ENCODE data around the gene ABHD6.
"Not testable (repeated sequence)": the region's sequence is repeated elsewhere in the genome, so short reads cannot be mapped to it uniquely, and the experiment has no call there.

The ABHD6 gene

DNA sequence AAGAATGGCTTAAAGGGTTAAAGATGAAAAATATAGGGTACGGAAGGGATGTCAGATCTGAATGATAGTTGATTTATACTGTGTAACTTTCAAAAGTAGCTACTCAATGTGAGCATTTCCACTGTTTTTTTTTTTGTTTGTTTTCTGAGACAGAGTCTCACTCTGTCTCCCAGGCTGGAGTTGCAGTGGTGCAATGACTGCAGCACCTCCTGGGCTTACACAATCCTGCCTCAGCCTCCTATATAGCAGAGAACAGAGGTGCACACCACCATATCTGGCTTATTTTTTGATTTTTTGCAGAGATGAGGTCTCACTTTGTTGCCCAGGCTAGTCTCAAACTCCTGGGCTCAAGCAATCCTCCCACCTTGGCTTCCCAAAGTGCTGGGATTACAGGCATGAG is 85.2 kb downstream of the ABHD6 start:
- DNase-seq (ENCODE audit: low read depth in 2 of 2), result no peak

DNA sequence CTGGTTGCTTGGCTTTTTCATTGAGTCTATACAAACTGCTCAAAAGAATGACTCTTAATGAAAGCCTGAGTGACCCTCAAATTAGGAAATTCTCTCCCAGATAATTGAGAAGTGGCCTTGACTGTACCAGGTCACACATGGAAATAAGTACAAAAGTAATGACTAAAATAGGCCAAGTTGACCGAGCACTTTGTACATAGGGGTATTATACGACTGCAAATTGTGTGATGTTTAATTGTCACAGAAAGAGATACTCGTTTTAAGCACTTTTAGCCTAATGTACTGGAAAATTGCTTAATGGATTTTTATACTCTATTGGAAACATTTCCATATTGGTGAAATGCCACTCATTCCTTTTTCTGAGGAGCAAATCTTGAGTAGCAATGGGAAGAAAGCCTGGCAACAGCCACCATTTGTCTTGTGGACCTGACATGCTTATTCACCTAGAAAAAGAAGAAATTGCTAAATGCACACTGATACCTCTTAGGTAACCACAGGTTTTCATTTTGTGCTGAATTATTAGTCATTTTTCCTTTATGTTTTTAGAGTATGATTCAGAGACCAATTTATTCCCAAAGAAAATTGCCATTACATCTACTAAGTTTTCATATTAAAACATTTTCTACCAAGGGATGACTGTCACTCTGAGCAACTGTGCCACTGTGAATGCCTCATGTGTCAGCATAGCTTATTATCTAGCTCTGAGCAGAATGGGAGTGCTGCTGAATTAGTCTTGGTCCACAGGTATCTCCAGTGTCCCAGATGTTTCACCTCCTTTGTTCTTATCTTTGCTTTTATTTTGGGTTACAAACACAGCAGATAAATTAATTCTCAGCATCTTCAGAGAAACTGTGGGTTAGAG is 86.2 kb downstream of the ABHD6 start:
- no peak for DNase-seq (ENCODE audit: low read depth in 2 of 2)

DNA sequence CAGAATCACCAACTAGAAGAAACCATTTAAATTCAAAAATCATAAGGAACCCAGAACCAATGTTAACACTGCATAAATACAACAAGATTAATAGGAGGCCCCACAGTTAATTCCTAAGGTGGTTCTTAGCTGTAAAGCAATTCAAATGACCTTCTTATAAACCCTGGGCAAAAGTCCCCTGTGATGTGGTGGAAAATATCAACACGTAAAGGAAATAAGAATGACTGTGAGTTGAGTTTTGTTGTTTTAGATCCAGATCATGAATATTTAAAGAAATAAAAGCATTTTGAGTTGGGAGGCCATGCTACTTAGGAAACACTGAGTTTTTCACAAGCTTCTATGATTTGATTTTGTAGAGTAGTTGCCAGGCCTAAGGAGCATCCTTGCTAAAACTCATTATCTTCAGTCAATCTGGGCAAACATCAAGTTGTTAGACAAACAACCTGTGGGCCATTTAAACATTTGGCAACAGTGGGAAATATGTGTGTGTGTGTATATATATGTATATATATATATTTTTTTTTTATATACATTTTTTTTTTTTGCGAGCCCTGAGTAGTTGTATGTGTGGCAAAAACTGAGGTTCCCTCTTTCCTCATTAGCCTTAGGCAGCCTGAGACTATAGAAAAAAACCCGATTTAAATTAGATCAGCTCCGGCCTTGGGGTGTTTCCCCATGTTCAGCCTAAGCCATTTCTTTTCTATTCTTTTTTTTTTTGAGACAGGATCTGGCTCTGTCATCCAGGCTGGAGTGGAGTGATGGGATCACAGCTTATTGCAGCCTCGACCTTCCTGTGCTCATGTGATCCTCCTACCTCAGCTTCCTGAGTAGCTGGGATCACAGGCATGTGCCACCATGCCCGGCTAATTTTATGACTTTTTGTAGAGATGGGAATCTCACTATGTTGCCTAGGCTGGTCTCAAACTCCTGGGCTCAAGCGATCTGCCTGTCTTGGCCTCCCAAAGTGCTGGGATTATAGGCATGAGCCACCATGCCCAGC is 87.1 kb downstream of the ABHD6 start:
- no peak for DNase-seq (ENCODE audit: low read depth in 2 of 2)

DNA sequence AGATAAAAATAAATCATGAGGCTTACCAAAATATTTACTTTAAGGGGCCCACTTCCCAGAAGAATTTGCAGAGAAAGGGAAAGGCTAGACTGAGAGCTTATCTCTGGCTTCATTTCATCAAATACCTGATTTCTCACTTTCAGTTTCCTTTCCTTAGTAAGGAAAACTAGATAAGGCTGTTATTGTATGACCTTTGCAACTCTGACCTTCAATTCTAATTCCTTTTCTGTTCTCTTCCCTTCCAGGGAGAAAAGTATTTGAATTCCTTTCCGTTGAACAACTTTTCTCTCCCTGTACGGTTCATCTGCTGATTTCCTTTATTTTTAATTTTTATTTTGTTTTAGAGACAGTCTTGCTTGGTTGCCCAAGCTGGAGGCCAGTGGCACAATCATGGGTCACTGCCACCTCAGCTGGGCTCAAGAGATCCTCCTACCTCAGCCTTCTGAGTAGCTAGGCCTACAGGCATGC is 88.0 kb downstream of the ABHD6 start:
- no peak for DNase-seq (ENCODE audit: low read depth in 2 of 2)

DNA sequence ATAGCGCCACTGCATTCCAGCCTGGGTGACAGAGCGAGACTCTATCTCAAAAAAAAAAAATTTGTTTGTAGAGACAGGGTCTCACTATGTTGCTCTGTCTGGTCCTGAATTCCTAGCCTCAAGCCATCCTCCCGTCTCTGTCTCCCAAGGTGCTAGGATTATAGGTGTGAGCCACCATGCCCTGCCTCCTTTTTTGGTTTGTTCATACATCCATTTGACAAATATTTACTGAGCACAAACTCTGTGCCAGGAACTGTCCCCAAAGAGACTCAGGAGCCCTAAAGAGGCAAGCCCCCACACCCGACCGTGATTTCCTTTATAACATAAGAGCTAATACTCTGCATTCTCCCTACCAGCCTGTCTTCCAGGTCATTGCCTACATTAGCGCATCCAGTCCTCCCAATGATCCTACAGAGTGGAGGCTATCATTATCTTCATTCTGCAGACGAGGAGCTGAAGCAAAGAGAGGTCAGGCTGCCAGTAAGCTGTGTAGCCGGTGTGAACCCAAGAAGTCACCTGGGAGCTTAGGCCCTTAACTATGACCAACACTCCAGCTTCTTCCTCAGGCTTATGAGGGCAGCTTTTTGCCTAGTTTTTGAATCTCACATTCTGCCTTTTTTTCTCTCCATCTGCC is 88.8 kb downstream of the ABHD6 start:
- no peak for DNase-seq (ENCODE audit: low read depth in 2 of 2)

DNA sequence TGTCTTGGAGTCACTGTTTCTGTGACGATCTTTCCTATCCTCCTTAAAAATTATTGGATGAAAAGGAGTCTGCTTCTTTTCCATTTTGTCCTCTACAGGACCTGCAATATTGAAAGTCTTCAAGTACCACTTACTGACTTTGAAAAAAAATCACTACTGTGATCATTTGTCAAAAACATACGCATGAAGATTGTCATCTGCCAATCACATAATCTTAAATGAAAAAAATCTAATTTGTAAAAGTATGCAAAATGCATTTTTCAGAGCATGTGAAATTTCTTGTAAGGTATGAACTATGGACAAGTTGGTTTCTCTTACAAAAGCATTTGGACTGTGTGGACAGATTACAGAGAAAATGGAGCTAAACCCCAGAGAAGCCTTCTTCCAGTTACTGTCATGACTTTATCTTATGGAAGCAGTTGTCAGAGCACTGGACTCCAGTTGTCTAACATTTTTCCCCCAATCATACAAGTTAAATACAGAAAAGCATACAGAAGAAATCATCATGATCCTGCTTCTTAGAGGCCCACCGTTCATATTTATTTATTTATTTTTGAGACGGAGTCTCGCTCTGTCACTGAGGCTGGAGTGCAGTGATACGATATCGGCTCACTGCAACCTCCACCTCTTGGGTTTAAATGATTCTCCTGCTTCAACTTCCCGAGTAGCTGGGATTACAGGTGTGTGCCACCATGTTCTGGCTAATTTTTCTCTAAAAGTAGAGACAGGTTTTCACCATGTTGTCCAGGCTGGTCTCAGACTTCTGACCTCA is 91.7 kb downstream of the ABHD6 start:
- DNase-seq (ENCODE audit: low read depth in 2 of 2), result no peak

DNA sequence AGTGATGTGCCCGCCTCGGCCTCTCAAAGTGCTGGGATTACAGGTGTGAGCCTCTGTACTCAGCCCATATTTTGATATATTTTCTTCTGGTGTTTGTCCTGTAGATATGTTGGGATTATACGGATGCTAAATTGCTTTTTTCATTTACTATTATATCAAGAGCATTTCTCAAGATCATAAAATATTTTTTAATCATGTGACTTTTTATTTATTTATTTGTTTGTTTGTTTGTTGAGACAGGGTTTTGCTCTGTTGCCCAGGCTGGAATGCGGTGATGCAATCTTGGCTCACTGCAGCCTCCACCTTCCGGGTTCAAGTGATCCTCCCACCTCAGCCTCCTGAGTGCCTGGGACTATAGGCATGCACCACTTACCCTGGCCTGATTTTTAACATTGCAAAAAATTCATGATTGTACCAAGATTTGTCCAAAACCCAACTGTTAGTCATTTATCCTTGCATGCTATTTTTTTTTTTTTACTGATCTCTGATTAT is 92.4 kb downstream of the ABHD6 start:
- no peak for DNase-seq (ENCODE audit: low read depth in 2 of 2)

DNA sequence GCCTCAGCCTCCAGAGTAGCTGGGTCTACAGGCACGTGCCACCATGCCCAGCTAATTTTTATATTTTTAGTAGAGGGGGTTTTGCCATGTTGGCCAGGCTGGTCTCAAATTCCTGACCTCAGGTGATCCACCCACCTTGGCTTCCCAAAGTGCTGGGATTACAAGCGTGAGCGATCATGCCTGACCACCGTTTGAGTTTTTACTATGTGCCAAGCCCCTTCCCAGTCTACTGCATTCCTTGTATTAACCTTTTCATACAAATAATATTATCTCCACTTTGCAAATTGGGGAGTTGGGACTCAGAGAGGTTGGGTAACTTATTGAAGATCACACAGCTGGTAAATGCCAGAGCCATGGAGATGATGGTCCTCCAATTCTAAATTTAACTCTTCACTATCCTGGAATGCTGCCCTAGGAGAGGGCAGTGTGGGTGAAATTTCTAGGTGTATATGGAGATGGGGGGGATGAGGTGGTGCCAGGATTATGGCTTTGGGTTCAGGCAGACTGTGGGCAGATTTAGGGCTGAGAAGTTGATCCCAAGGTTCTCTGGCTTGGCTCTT is 94.1 kb downstream of the ABHD6 start:
- DNase-seq (ENCODE audit: low read depth in 2 of 2), result no peak

DNA sequence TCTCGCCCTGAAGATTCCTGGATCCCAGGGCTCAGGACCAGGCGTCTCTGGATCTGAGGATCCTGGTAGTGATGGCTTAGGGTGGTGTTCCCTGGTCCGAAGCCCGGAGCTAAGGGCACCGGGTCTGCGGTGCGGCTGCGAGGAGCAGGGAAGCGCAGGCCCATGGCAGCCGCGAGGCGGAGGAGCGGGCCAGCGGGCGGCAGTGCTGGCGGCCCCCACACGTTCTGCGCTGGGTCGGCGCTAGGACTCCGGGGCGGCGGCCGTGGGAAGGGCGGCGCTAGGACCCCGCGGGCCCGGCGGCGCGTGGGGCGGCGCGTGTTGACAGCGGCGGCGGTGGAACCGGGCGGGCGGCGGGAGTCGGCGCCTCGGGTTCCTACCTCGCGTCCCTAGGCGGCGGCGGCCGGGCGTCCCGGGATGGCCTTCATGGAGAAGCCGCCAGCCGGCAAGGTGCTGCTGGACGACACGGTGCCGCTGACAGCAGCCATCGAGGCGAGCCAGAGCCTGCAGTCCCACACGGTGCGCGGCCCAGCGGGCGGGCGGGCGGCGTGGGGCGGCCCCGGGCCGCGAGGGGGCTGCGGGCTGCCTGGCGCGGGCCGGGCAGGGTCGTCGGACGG is 95.1 kb downstream of the ABHD6 start, which contains the start of gene PXK:
TSS of gene PXK (plus strand) at position 318 of the 614 bp plus-strand sequence. CDS start at position 415, 97 bp downstream.
- peak; percentile 53 to 60 for DNase-seq (ENCODE audit: low read depth in 2 of 2)

DNA sequence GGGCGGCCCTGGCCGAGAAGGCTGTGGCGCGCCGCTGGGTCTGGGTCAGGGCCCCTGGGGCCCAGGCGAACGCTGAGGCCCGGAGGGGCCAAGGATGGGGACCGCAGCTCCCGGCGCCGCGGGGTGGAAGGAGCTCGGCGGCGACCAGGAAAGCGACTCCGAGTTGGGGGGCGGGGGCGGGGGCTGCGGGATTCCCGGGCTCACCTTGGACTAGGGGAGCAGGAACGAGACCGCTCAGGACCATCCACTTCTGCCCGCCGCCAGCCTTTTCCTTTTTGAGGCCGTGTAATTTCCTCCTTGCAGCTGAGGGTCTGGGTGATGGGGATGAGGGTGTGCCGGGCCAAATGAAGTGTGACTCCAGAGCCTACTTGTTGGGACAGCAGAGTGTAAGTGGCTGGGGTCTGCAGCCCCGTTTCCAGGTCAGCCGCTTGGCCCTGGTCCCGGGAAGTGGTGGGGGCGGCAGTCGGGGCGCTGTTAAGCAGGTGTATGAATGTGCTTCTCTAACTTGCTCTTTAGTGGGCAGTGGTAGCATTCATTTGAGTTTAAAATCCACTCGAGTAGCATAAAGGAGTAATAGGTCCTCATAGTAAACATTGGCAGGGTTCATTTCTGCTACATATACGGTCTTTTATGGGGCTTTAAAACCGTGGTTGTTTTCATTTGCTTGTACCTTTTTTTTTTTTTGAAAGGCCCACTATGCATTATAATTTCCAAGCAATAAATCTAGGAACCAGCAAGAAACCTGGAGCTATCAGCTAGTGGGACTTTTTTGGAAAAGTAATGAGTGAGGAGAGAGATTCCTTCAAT is 95.8 kb downstream of the ABHD6 start:
- no peak for DNase-seq (ENCODE audit: low read depth in 2 of 2)

DNA sequence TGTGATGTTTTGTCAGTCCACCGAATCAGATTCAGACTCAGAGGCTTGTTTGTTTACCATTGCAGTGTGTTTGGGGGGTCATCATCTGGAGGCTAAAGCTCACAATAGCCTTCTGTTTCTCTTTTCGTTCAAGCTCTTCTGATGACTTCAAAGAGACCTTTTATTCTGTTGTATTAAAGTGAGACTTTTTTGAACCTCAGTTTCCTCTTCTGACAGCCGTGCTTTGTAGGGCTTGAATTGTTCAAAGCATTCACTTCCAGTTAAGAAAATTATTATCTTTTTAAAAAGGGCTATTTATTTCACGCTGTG is 96.4 kb downstream of the ABHD6 start:
- DNase-seq (ENCODE audit: low read depth in 2 of 2), result no peak

DNA sequence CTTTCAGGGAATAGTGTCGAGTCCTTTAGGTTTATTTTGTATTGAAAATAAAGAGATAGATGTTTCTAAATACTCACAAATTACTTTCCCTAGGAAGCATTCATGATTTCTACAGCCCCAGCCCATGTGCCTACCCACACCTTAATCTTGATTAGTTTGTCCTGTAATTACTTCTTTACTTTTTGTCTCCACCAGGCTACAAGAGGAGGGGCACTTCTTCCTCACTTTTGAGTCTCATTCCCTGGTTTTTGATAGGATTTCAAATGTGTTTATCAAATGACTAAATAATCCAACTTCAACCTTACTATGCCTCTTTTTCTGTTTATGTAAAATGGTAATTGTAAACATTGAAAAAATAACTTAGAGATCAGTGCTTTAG is 96.9 kb downstream of the ABHD6 start:
- no peak for DNase-seq (ENCODE audit: low read depth in 2 of 2)

DNA sequence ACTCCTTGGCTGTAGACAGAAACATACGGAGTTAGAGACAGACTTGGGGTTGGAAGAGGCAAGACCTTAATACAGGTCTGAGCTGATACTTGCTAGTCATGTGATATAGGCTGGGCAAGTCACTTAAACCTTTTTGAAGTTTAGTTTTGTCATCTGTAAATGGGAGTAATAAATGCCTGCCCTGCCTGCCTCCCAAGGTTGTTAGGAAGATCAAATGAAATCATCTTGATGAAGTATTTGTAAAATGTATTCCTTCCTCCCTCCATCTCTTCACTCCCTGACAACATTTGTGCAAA is 98.0 kb downstream of the ABHD6 start:
- no peak for DNase-seq (ENCODE audit: low read depth in 2 of 2)

DNA sequence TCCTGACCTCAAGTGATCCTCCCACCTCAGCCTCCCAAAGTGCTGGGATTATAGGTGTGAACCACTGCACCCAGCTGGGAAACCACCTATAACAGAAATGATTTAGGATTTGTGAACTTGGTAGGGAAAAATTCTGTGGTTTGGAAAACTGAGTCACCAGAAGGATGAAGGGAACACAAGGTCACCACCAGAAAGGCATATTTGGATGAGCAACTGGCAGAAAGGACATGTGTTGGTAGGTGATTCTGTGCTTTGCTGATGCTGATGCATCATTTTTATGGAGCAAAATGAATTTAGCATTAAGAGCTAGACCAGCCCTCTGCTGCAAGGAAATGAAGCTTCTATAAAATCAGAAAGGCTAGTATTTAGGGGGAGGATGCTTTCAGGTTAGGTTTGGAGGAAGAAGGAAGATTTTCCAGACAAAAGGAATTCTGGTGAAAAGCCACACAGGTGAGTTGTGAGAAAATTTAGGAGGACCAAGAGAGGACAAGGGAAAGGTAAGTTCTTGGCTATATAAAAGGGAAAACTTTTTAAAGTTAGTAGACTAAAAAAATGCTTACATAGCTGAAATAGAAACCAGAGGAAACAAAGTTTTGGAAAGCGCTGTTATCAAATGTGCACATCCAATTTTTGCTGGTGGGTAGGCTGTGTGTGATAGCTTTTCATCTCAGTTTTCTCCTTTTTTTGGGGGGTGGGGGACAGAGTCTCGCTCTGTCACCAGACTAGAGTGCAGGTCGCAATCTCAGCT is 98.7 kb downstream of the ABHD6 start:
- DNase-seq (ENCODE audit: low read depth in 2 of 2), result no peak

DNA sequence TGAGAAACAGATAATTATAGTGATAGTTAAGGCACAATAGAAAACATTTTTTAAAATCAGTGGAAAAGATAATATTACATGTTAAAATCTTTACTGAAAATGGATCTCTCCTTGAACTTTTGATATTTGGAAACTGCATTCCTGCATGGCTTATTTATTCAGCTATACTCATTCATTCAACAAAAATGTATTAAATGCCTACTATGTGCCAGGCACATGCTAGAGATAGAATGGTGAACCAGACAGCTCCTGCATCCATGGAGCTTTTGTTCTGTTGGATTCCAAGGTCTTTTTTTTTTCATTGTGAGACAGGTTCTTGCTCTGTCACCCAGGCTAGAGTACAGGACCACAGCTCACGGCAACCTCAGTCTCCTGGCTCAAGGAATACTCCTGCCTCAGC is 99.6 kb downstream of the ABHD6 start:
- DNase-seq (ENCODE audit: low read depth in 2 of 2), result no peak

DNA sequence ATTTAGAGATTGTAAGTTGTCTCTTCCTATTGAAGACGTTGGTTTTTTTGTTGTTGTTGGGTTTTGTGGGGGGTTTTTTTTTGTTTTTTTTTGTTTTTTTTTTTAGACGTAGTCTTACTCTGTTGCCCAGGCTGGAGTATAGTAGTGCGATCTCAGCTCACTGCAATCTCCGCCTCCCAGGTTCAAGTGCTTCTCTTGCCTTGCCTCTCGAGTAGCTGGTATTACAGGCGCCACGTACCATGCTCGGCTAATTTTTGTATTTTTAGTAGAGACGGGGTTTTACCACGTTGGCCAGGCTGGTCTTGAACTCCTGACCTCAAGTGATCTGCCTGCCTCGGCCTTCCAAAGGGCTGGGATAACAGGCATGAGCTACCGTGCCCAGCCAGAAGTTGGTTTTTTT is 101.6 kb downstream of the ABHD6 start:
- not testable (repeated sequence) for DNase-seq (ENCODE audit: low read depth in 2 of 2)

DNA sequence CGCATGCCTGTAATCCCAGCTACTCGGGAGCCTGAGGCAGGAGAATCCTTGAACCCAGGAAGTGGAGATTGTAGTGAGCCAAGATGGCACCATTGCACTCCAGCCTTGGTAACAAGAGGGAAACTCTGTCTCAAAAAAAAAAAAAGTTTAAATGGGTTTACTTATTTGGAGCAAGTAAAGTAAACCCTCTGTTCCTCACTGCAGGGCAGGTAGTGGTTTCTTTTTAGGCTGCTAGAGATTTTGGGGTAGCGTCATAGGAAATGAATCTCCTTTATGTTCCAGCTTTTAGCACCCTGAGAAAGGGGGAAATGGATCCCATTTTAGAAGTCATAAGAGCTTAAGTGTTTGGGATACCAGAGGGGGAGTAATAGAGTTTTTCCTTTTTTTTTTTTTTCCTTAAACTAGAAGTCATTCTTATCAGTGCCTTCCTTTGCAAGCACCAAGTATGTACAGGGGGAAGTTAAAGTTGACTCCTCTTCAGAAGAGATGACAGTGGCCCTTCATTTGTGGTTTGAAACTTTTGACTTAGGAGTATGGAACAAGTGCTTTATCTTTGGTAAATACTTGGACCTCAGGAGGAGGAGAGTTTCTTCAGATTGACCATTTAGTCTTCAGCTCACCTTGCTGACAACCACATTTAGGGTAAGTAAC is 103.1 kb downstream of the ABHD6 start:
- DNase-seq (ENCODE audit: low read depth in 2 of 2), result no peak

DNA sequence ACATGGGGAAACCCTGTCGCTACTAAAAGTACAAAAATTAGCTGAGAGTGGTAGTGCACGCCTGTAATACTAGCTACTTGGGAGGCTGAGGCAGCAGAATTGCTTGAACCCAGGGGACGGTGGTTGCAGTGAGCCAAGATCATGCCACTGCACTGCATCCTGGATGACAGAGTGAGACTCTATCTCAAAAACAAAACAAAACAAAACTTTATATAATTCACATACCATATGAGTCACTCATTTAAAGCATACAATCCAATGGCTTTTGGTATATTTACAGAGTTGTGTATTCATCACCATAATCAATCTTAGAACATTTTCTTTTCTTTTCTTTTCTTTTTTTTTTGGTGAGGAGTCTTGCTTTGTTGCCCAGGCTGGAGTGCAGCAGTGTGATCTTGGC is 103.8 kb downstream of the ABHD6 start:
- DNase-seq (ENCODE audit: low read depth in 2 of 2), result no peak

DNA sequence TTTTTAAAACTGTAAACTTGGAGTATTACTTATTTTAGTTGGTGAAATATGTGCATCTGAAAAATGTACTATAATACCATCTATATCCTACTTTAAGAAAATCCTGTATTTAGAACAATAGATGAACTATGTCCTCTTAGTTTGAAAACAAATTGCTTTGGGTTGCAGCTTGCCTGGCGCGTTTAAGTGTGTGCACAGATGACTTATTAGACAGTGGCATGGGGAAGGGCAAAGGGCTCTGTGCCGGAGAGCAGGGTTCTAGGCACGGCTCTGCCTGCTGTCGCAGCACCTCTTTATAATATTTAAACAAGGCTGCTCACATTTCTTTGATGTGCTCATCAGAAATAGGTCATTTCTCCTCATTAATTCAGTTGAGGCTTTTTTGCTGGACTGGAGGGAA is 105.1 kb downstream of the ABHD6 start:
- no peak for DNase-seq (ENCODE audit: low read depth in 2 of 2)
